HepG2 (cell line): Measurements from ENCODE around the gene SIT1. TPM values are rescaled to one million over a fixed set of nuclear protein-coding genes. Genes with fewer than 3 reads are reported as not detected.
A peak's percentile ranks its signal among the peaks of the same experiment; 100 is the strongest.

ENCODE experiments used
- ELF3 ChIP-seq: IDR thresholded peaks from 2 replicates; pipeline ENCODE4 v1.6.1; 2016; ENCODE audit warnings: missing genetic modification reagents, missing compliant biosample characterization
- GZF1 ChIP-seq: sonication (generic); formaldehyde crosslinking; IDR thresholded peaks from 2 replicates; pipeline ENCODE4 v1.5.1; 2020; ENCODE audit warnings: mild to moderate bottlenecking, missing genetic modification reagents
- NONO ChIP-seq, 2 experiments: fragments of 450-650 bp in 1 of 2; sonication (generic) in 1 of 2; formaldehyde crosslinking in 1 of 2; IDR thresholded peaks in 1 of 2; conservative IDR thresholded peaks in 1 of 2; 2 replicates each; pipeline versions ENCODE4 v1.6.1 to v1.8.0; 2017 to 2022; ENCODE audit warnings: mild to moderate bottlenecking in 1 of 2, missing genetic modification reagents in 1 of 2, moderate library complexity in 1 of 2
- TP53 ChIP-seq: sonication (generic); formaldehyde crosslinking; conservative IDR thresholded peaks from 2 replicates; pipeline ENCODE4 v1.4.0; 2020; ENCODE audit warnings: missing genetic modification reagents
- ZNF263 ChIP-seq: sonication (generic); formaldehyde crosslinking; IDR thresholded peaks from 2 replicates; pipeline ENCODE4 v1.4.0; 2020; ENCODE audit warnings: missing genetic modification reagents
- ZNF768 ChIP-seq: sonication (generic); formaldehyde crosslinking; IDR thresholded peaks from 2 replicates; pipeline ENCODE4 v1.4.0; 2020; ENCODE audit warnings: missing genetic modification reagents
- ZNF891 ChIP-seq: sonication (generic); formaldehyde crosslinking; IDR thresholded peaks from 2 replicates; pipeline ENCODE4 v1.5.0; 2020; ENCODE audit warnings: mild to moderate bottlenecking, missing genetic modification reagents
- ZSCAN31 ChIP-seq: sonication (generic); formaldehyde crosslinking; IDR thresholded peaks from 2 replicates; pipeline ENCODE4 v1.5.0; 2020; ENCODE audit warnings: low read depth, mild to moderate bottlenecking, missing genetic modification reagents
- polyA plus RNA-seq, 8 experiments: library from polyadenylated mRNA; depleted of rRNA in 3 of 8; stranded (reverse) in 7 of 8; unstranded in 1 of 8; fragments of >200 nt; fragmentation: Illumina TruSeq in 4 of 8; extraction: Trizol in 4 of 8; gene quantifications; 2 replicates each; pipeline versions ENCODE4 v1.2.1 to v1.2.3, GENCODE V29; 2011 to 2016; ENCODE audit warnings: low read depth in 4 of 8, missing spikeins in 1 of 8, mixed read lengths in 1 of 8; ENCODE audit not compliant: insufficient read depth in 1 of 8
- total RNA-seq, 5 experiments: library from RNA; depleted of rRNA; stranded (reverse); fragments of >200 nt; fragmentation: Illumina TruSeq; extraction: Trizol; gene quantifications; 2 replicates each; pipeline ENCODE4 v1.2.3, GENCODE V29; 2016; ENCODE audit warnings: low read depth in 1 of 5
- TF ChIP-seq, protein P1 (sequence below): IDR thresholded peaks from 2 replicates; pipeline ENCODE4 v1.6.1; 2016; ENCODE audit warnings: low read depth, missing genetic modification reagents, missing compliant biosample characterization
- TF ChIP-seq, protein P2 (sequence below): sonication (generic); formaldehyde crosslinking; IDR thresholded peaks from 2 replicates; pipeline ENCODE4 v1.5.0; 2020; ENCODE audit warnings: mild to moderate bottlenecking, missing genetic modification reagents
- TF ChIP-seq, protein P3 (sequence below): sonication (generic); formaldehyde crosslinking; IDR thresholded peaks from 2 replicates; pipeline ENCODE4 v1.4.0; 2020; ENCODE audit warnings: missing genetic modification reagents, mild to moderate bottlenecking, borderline replicate concordance
- TF ChIP-seq, protein P4 (sequence below): sonication (generic); formaldehyde crosslinking; conservative IDR thresholded peaks from 2 replicates; pipeline ENCODE4 v1.4.0; 2020; ENCODE audit warnings: mild to moderate bottlenecking, missing genetic modification reagents, moderate library complexity

The SIT1 gene
- total and polyA plus RNA-seq, 2 of the 13 experiments (the other 11 are each of a cell fraction or from before 2014, with no cell fraction given): 0.09 to 6.7 TPM

GRCh38 chr9:35664531-35665470 lies 14.1 kb upstream of the SIT1 start, which contains the start of gene ARHGEF39 (continued):
- TF ChIP-seq, protein P1, sequence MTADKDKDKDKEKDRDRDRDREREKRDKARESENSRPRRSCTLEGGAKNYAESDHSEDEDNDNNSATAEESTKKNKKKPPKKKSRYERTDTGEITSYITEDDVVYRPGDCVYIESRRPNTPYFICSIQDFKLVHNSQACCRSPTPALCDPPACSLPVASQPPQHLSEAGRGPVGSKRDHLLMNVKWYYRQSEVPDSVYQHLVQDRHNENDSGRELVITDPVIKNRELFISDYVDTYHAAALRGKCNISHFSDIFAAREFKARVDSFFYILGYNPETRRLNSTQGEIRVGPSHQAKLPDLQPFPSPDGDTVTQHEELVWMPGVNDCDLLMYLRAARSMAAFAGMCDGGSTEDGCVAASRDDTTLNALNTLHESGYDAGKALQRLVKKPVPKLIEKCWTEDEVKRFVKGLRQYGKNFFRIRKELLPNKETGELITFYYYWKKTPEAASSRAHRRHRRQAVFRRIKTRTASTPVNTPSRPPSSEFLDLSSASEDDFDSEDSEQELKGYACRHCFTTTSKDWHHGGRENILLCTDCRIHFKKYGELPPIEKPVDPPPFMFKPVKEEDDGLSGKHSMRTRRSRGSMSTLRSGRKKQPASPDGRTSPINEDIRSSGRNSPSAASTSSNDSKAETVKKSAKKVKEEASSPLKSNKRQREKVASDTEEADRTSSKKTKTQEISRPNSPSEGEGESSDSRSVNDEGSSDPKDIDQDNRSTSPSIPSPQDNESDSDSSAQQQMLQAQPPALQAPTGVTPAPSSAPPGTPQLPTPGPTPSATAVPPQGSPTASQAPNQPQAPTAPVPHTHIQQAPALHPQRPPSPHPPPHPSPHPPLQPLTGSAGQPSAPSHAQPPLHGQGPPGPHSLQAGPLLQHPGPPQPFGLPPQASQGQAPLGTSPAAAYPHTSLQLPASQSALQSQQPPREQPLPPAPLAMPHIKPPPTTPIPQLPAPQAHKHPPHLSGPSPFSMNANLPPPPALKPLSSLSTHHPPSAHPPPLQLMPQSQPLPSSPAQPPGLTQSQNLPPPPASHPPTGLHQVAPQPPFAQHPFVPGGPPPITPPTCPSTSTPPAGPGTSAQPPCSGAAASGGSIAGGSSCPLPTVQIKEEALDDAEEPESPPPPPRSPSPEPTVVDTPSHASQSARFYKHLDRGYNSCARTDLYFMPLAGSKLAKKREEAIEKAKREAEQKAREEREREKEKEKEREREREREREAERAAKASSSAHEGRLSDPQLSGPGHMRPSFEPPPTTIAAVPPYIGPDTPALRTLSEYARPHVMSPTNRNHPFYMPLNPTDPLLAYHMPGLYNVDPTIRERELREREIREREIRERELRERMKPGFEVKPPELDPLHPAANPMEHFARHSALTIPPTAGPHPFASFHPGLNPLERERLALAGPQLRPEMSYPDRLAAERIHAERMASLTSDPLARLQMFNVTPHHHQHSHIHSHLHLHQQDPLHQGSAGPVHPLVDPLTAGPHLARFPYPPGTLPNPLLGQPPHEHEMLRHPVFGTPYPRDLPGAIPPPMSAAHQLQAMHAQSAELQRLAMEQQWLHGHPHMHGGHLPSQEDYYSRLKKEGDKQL (CRISPR knock-in tag): 0 out of 2 replicates have a peak, but pooled peaks have one; percentile 17
- TF ChIP-seq ZNF891 (CRISPR knock-in tag) (peak; percentile 55; the same call in 1 of the 2 replicates), NONO (IDR thresholded peaks at IDR 0.05) (no peak), NONO (CRISPR knock-in tag; conservative IDR thresholded peaks at IDR 0.05) (peak; percentile 98), GZF1 (CRISPR knock-in tag) (peak; percentile 76), ZSCAN31 (CRISPR knock-in tag) (peak; percentile 79), ELF3 (CRISPR knock-in tag) (peak; percentile 94), ZNF263 (CRISPR knock-in tag) (peak; percentile 50; the same call in 1 of the 2 replicates), ZNF768 (CRISPR knock-in tag) (peak; percentile 78; the same call in 1 of the 2 replicates), TP53 (CRISPR knock-in tag) (no peak)
- TF ChIP-seq, protein P2, sequence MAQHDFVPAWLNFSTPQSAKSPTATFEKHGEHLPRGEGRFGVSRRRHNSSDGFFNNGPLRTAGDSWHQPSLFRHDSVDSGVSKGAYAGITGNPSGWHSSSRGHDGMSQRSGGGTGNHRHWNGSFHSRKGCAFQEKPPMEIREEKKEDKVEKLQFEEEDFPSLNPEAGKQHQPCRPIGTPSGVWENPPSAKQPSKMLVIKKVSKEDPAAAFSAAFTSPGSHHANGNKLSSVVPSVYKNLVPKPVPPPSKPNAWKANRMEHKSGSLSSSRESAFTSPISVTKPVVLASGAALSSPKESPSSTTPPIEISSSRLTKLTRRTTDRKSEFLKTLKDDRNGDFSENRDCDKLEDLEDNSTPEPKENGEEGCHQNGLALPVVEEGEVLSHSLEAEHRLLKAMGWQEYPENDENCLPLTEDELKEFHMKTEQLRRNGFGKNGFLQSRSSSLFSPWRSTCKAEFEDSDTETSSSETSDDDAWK (CRISPR knock-in tag): no peak
- TF ChIP-seq, protein P3, sequence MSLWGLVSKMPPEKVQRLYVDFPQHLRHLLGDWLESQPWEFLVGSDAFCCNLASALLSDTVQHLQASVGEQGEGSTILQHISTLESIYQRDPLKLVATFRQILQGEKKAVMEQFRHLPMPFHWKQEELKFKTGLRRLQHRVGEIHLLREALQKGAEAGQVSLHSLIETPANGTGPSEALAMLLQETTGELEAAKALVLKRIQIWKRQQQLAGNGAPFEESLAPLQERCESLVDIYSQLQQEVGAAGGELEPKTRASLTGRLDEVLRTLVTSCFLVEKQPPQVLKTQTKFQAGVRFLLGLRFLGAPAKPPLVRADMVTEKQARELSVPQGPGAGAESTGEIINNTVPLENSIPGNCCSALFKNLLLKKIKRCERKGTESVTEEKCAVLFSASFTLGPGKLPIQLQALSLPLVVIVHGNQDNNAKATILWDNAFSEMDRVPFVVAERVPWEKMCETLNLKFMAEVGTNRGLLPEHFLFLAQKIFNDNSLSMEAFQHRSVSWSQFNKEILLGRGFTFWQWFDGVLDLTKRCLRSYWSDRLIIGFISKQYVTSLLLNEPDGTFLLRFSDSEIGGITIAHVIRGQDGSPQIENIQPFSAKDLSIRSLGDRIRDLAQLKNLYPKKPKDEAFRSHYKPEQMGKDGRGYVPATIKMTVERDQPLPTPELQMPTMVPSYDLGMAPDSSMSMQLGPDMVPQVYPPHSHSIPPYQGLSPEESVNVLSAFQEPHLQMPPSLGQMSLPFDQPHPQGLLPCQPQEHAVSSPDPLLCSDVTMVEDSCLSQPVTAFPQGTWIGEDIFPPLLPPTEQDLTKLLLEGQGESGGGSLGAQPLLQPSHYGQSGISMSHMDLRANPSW (CRISPR knock-in tag): no peak
- TF ChIP-seq, protein P4, sequence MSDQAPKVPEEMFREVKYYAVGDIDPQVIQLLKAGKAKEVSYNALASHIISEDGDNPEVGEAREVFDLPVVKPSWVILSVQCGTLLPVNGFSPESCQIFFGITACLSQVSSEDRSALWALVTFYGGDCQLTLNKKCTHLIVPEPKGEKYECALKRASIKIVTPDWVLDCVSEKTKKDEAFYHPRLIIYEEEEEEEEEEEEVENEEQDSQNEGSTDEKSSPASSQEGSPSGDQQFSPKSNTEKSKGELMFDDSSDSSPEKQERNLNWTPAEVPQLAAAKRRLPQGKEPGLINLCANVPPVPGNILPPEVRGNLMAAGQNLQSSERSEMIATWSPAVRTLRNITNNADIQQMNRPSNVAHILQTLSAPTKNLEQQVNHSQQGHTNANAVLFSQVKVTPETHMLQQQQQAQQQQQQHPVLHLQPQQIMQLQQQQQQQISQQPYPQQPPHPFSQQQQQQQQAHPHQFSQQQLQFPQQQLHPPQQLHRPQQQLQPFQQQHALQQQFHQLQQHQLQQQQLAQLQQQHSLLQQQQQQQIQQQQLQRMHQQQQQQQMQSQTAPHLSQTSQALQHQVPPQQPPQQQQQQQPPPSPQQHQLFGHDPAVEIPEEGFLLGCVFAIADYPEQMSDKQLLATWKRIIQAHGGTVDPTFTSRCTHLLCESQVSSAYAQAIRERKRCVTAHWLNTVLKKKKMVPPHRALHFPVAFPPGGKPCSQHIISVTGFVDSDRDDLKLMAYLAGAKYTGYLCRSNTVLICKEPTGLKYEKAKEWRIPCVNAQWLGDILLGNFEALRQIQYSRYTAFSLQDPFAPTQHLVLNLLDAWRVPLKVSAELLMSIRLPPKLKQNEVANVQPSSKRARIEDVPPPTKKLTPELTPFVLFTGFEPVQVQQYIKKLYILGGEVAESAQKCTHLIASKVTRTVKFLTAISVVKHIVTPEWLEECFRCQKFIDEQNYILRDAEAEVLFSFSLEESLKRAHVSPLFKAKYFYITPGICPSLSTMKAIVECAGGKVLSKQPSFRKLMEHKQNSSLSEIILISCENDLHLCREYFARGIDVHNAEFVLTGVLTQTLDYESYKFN (CRISPR knock-in tag): peak; percentile 55
